Stomach (tissue), 9 donors: ENCODE measurements around the gene PLEKHA6. TPM values are rescaled to one million over a fixed set of nuclear protein-coding genes. Genes with fewer than 3 reads are reported as not detected.

Experiments
- DNase-seq, 2 donors: peaks; one replicate each; pipeline versions ENCODE4 v3.0.0 to v3.0.0-alpha.2; 2013 to 2019
- H3K27ac ChIP-seq, 5 donors: fragments of 200-600 bp in 4 of 5; sonication (generic) in 4 of 5; one replicate each; pipeline ENCODE4 v1.5.1; 2013 to 2019; ENCODE audit warnings: mild to moderate bottlenecking in 1 of 5, moderate library complexity in 1 of 5
- H3K27me3 ChIP-seq, 3 donors: fragments of 200-600 bp; sonication (generic); one replicate each; pipeline ENCODE4 v1.5.1; 2017 to 2019; ENCODE audit warnings: mixed run types in 1 of 3
- H3K36me3 ChIP-seq, 4 donors: fragments of 200-600 bp; sonication (generic); 1 replicate in 3 of 4; 2 replicates in 1 of 4; pipeline ENCODE4 v1.5.1; 2016 to 2019
- H3K4me1 ChIP-seq, 4 donors: fragments of 200-600 bp; sonication (generic); one replicate each; pipeline ENCODE4 v1.5.1; 2016 to 2019
- H3K4me3 ChIP-seq, 4 donors: fragments of 200-600 bp; sonication (generic) in 3 of 4; one replicate each; pipeline ENCODE4 v1.5.1; 2016 to 2019; ENCODE audit warnings: mild to moderate bottlenecking in 1 of 4
- H3K9me3 ChIP-seq, 4 donors: fragments of 200-600 bp; sonication (generic); one replicate each; pipeline ENCODE4 v1.5.1; 2016 to 2019
- CTCF ChIP-seq, 7 experiments: fragments of 450-650 bp in 4 of 7; fragments of 200-600 bp in 3 of 7; sonication (generic) in 3 of 7; IDR thresholded peaks; one replicate each; pipeline ENCODE4 v1.5.1; 2016 to 2019; ENCODE audit warnings: antibody characterized with exemption in 7 of 7, control low read depth in 2 of 7, mild to moderate bottlenecking in 1 of 7
- EP300 ChIP-seq: sonication (generic); formaldehyde crosslinking; IDR thresholded peaks from one replicate; pipeline ENCODE4 v1.6.1; 2017; ENCODE audit warnings: antibody characterized with exemption
- POLR2A ChIP-seq, 4 donors: fragments of 450-650 bp; IDR thresholded peaks; one replicate each; pipeline ENCODE4 v1.6.1; 2016; ENCODE audit warnings: antibody characterized with exemption in 4 of 4, control low read depth in 2 of 4, mild to moderate bottlenecking in 1 of 4, moderate library complexity in 1 of 4
- POLR2AphosphoS5 ChIP-seq, 3 donors: sonication (generic); formaldehyde crosslinking; IDR thresholded peaks; one replicate each; pipeline ENCODE4 v1.6.1; 2016; ENCODE audit warnings: antibody characterized with exemption in 3 of 3
- WGBS, 5 donors: extraction: QIAGEN DNeasy Blood & Tissue Kit in 3 of 5; methylation state at CpG; one replicate each; pipeline versions ENCODE4 v1.1.5 to v1.1.7; 2013 to 2018; 5-methylcytosine and 5-hydroxymethylcytosine counted together
- intact Hi-C: fragments of 100-400 bp; cut with DNase I; formaldehyde crosslinking; loops from one replicate; pipeline ENCODE4 v1.15.1; 2023; ENCODE audit warnings: low total_unique reads
- polyA plus RNA-seq, 3 donors: library from polyadenylated mRNA; stranded (reverse); fragments of 200-250 nt; gene quantifications; one replicate each; pipeline ENCODE4 v1.2.3, GENCODE V29; 2013
- total RNA-seq, 5 donors: library from RNA; depleted of rRNA; stranded (reverse); fragments of >200 nt; gene quantifications; one replicate each; pipeline versions ENCODE4 v1.1.0 to v1.2.3, GENCODE V29; 2014 to 2016
- donor health status: healthy with polysubstance abuse.
- donor health status: Bipolar disorder and iron deficiency.
- donor health status: healthy.

Gene PLEKHA6
- total and polyA plus RNA-seq, 8 donors: 6.4 to 97.9 (median 34.8) TPM

GRCh38 chr1:204268101-204268500, 91.6 kb downstream of the PLEKHA6 start:
- TF ChIP-seq POLR2AphosphoS5 (IDR thresholded peaks at IDR 0.05) (no peak), CTCF (IDR thresholded peaks at IDR 0.05) (no peak), EP300 (no peak), POLR2A (IDR thresholded peaks at IDR 0.05) (no peak)
- Histone ChIP-seq H3K36me3 (peaks cover 13 to 65% (median 52%) of the 10 kb centered on the region in 4 donors), H3K4me3 (no peak overlapping the region), H3K9me3 (no peaks in the 10 kb centered on the region), H3K27ac (peak overlapping the region; percentile 37 to 75 (median 67)), H3K4me1 (peaks cover 43 to 65% (median 56%) of the 10 kb centered on the region in 4 donors), H3K27me3 (no peaks in the 10 kb centered on the region)
- intact Hi-C loops: no loop called here
- no peak for DNase-seq
- 25 to 62% (median 50%) methylated on average over 9 of the region's 9 CpGs for WGBS, 5 donors

- 37 to 63% (median 53%) methylated on average over 9 of the region's 9 CpGs for WGBS, 5 donors
- Histone ChIP-seq H3K9me3 (no peaks in the 10 kb centered on the region), H3K4me3 (no peak overlapping the region), H3K4me1 (peaks cover 51 to 68% (median 65%) of the 10 kb centered on the region in 4 donors), H3K27ac (peak overlapping the region; percentile 49 to 75 (median 67)), H3K27me3 (no peaks in the 10 kb centered on the region), H3K36me3 (peaks cover 4 to 65% (median 43%) of the 10 kb centered on the region in 4 donors)
- intact Hi-C loops: no loop called here
- no peak for TF ChIP-seq CTCF (IDR thresholded peaks at IDR 0.05)
- TF ChIP-seq POLR2A (IDR thresholded peaks at IDR 0.05): no peak
- no peak for TF ChIP-seq POLR2AphosphoS5 (IDR thresholded peaks at IDR 0.05)
- no peak for DNase-seq
These were observed 92.5 kb downstream of the PLEKHA6 start for GRCh38 chr1:204267191-204267601.

- intact Hi-C loops: no loop called here
- peaks cover 3 to 65% (median 44%) of the 10 kb centered on the region in 4 donors for H3K36me3 ChIP-seq
- 29 to 51% (median 43%) methylated on average over 5 of the region's 5 CpGs for WGBS, 5 donors
- TF ChIP-seq CTCF (IDR thresholded peaks at IDR 0.05): no peak
- peak in 2 of 3 donors; percentile 16 to 55 for TF ChIP-seq POLR2AphosphoS5 (IDR thresholded peaks at IDR 0.05)
- no peaks in the 10 kb centered on the region for H3K27me3 ChIP-seq
- DNase-seq: peak; percentile 60 to 89
- peak overlapping the region; percentile 49 to 75 (median 67) for H3K27ac ChIP-seq
- peaks cover 57 to 74% (median 71%) of the 10 kb centered on the region in 4 donors for H3K4me1 ChIP-seq
- H3K9me3 ChIP-seq: no peaks in the 10 kb centered on the region
- H3K4me3 ChIP-seq: no peak overlapping the region
These were observed 93.2 kb downstream of the PLEKHA6 start for GRCh38 chr1:204266504-204267034.

GRCh38 chr1:204265665-204266064, 94.1 kb downstream of the PLEKHA6 start:
- H3K9me3 ChIP-seq: no peaks in the 10 kb centered on the region

More at GRCh38 chr1:204265665-204266064, 94.1 kb downstream of the PLEKHA6 start:
- intact Hi-C loops: no loop called here
- H3K4me3 ChIP-seq: no peak overlapping the region
- TF ChIP-seq CTCF (IDR thresholded peaks at IDR 0.05) (no peak), POLR2AphosphoS5 (IDR thresholded peaks at IDR 0.05) (no peak), EP300 (no peak), POLR2A (IDR thresholded peaks at IDR 0.05) (no peak)
- H3K4me1 ChIP-seq: peaks cover 66 to 83% (median 80%) of the 10 kb centered on the region in 4 donors
- peak in 1 of 2 donors; percentile 40 for DNase-seq
- peaks cover 3 to 67% (median 43%) of the 10 kb centered on the region in 4 donors for H3K36me3 ChIP-seq
- 14 to 47% (median 24%) methylated on average over 2 of the region's 2 CpGs for WGBS, 5 donors
- no peaks in the 10 kb centered on the region for H3K27me3 ChIP-seq
- H3K27ac ChIP-seq: peak overlapping the region; percentile 39 to 75 (median 67)
